MM.1S (cell line): ENCODE results near the gene CTSC.

Experiments
- EZH2 ChIP-seq: fragments of 300-600 bp; sonication (generic); optimal IDR thresholded peaks from 2 replicates; pipeline ENCODE3; 2017; ENCODE audit warnings: low read depth, mild to moderate bottlenecking, antibody characterized with exemption, low read length, mixed read lengths
- TF ChIP-seq, protein P1 (sequence below): fragments of 300-600 bp; sonication (generic); IDR thresholded peaks from 2 replicates; pipeline ENCODE4 v1.5.1; 2016; ENCODE audit warnings: antibody characterized with exemption, low read length, mixed read lengths

DNA sequence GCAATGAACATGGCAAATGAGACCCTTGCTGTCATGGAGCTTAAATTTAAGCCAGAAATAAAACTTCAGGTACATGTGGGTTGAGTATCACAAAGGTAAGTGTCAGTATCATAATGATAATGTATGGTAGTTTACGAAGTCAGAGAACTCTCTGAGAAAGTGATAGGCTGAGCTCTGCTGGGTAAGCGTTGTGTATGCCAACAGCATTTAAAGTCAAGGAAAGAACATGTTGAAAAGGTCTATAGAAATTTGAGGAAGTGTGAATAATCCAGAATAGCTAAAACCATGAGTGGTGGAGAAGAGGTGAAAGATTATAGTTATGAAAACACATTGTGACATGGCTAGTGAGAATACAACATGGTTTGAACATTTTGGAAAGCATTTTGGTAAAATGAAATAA lies 17.4 kb upstream of the CTSC start:
- TF ChIP-seq, protein P1, sequence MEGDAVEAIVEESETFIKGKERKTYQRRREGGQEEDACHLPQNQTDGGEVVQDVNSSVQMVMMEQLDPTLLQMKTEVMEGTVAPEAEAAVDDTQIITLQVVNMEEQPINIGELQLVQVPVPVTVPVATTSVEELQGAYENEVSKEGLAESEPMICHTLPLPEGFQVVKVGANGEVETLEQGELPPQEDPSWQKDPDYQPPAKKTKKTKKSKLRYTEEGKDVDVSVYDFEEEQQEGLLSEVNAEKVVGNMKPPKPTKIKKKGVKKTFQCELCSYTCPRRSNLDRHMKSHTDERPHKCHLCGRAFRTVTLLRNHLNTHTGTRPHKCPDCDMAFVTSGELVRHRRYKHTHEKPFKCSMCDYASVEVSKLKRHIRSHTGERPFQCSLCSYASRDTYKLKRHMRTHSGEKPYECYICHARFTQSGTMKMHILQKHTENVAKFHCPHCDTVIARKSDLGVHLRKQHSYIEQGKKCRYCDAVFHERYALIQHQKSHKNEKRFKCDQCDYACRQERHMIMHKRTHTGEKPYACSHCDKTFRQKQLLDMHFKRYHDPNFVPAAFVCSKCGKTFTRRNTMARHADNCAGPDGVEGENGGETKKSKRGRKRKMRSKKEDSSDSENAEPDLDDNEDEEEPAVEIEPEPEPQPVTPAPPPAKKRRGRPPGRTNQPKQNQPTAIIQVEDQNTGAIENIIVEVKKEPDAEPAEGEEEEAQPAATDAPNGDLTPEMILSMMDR: no peak
- TF ChIP-seq EZH2: no peak
